Neural cell (in vitro differentiated cells): Measurements from ENCODE around the gene BORCS5. TPM values are rescaled to one million over a fixed set of nuclear protein-coding genes. Genes with fewer than 3 reads are reported as not detected.

ENCODE experiments used
- H2AFZ ChIP-seq: fragments of 200-600, 300-800 bp; sonication (generic), shearing (Covaris generic); 2 replicates; pipeline ENCODE4 v1.6.0; 2014; ENCODE audit warnings: low read depth, mild to moderate bottlenecking, antibody characterized with exemption, low read length, moderate library complexity
- H3F3A ChIP-seq: fragments of 200-600 bp; shearing (Covaris generic); 2 replicates; pipeline ENCODE4 v1.6.1; 2016; ENCODE audit warnings: mild to moderate bottlenecking, moderate library complexity, mixed read lengths, antibody characterized with exemption, low read length; ENCODE audit not compliant: insufficient read depth, poor library complexity, severe bottlenecking
- H3K27ac ChIP-seq: fragments of 200-600, 300-800 bp; sonication (generic), shearing (Covaris generic); 2 replicates; pipeline ENCODE4 v1.5.1; 2014; ENCODE audit warnings: mild to moderate bottlenecking, low read length, moderate library complexity
- H3K27me3 ChIP-seq: fragments of 300-800, 200-600 bp; sonication (generic), shearing (Covaris generic); 2 replicates; pipeline ENCODE4 v1.6.0; 2014; ENCODE audit warnings: mild to moderate bottlenecking, low read depth, low read length, moderate library complexity; ENCODE audit not compliant: insufficient read depth
- H3K36me3 ChIP-seq: fragments of 300-800, 200-600 bp; sonication (generic), shearing (Covaris generic); 2 replicates; pipeline ENCODE4 v1.5.1; 2014; ENCODE audit warnings: mild to moderate bottlenecking, antibody characterized with exemption, low read length, moderate library complexity; ENCODE audit not compliant: insufficient read depth
- H3K4me2 ChIP-seq: fragments of 300-800, 200-600 bp; sonication (generic), shearing (Covaris generic); 2 replicates; pipeline ENCODE4 v1.6.0; 2014; ENCODE audit warnings: mild to moderate bottlenecking, low read length
- H3K4me3 ChIP-seq: fragments of 300-800, 200-600 bp; sonication (generic), shearing (Covaris generic); 2 replicates; pipeline ENCODE4 v1.5.1; 2014; ENCODE audit warnings: mild to moderate bottlenecking, low read length, moderate library complexity
- H3K79me2 ChIP-seq: fragments of 200-600 bp; shearing (Covaris generic); replicated peaks from 2 replicates; pipeline ENCODE4 v1.6.0; 2014; ENCODE audit warnings: mild to moderate bottlenecking, low read length, moderate library complexity; ENCODE audit not compliant: insufficient read depth
- H3K9ac ChIP-seq: fragments of 300-800, 200-600 bp; sonication (generic), shearing (Covaris generic); 2 replicates; pipeline ENCODE4 v1.6.1; 2016; ENCODE audit warnings: mild to moderate bottlenecking, low read length, mixed read lengths
- H3K9me2 ChIP-seq: fragments of 200-600 bp; shearing (Covaris generic); 2 replicates; pipeline ENCODE4 v1.6.1; 2016; ENCODE audit warnings: mild to moderate bottlenecking, low read length, mixed read lengths; ENCODE audit not compliant: insufficient read depth
- H3K9me3 ChIP-seq: fragments of 200-600, 300-800 bp; sonication (generic), shearing (Covaris generic); 2 replicates; pipeline ENCODE4 v1.6.1; 2016; ENCODE audit warnings: mild to moderate bottlenecking, mixed run types, low read length, moderate library complexity, mixed read lengths
- H4K20me1 ChIP-seq: fragments of 200-600 bp; shearing (Covaris generic); 2 replicates; pipeline ENCODE4 v1.6.1; 2016; ENCODE audit warnings: mild to moderate bottlenecking, mixed run types; ENCODE audit not compliant: insufficient read depth
- EP300 ChIP-seq: fragments of 450-650 bp; conservative IDR thresholded peaks from 2 replicates; pipeline ENCODE4 v1.6.1; 2014; ENCODE audit warnings: antibody characterized with exemption, mild to moderate bottlenecking, moderate library complexity; ENCODE audit not compliant: poor library complexity, severe bottlenecking
- EZH2 ChIP-seq: fragments of 200-600, 300-800 bp; shearing (Covaris generic), sonication (generic); IDR thresholded peaks from 2 replicates; pipeline ENCODE4 v1.6.1; 2014; ENCODE audit warnings: antibody characterized with exemption, low read length, borderline replicate concordance, mild to moderate bottlenecking; ENCODE audit not compliant: insufficient read depth, poor library complexity, severe bottlenecking
- MXI1 ChIP-seq: fragments of 450-650 bp; conservative IDR thresholded peaks from 2 replicates; pipeline ENCODE4 v1.6.1; 2014; ENCODE audit warnings: antibody characterized with exemption, mild to moderate bottlenecking; ENCODE audit not compliant: poor library complexity, severe bottlenecking
- POLR2AphosphoS5 ChIP-seq: IDR thresholded peaks from 2 replicates; pipeline ENCODE4 v1.6.1; 2012
- RAD21 ChIP-seq: fragments of 450-650 bp; conservative IDR thresholded peaks from 2 replicates; pipeline ENCODE4 v1.6.1; 2014; ENCODE audit warnings: antibody characterized with exemption, mild to moderate bottlenecking, moderate library complexity
- SMC3 ChIP-seq: fragments of 450-650 bp; conservative IDR thresholded peaks from 2 replicates; pipeline ENCODE4 v1.6.1; 2014; ENCODE audit warnings: antibody characterized with exemption, mild to moderate bottlenecking, moderate library complexity; ENCODE audit not compliant: poor library complexity
- TAF1 ChIP-seq: IDR thresholded peaks from 2 replicates; pipeline ENCODE4 v1.6.1; 2012; ENCODE audit warnings: low read depth
- polyA plus RNA-seq: library from polyadenylated mRNA; depleted of rRNA; stranded (reverse); fragments of >200 nt; gene quantifications from 2 replicates; pipeline ENCODE4 v1.2.3, GENCODE V29; 2014
- TF ChIP-seq, protein P1 (sequence below): fragments of 450-650 bp; IDR thresholded peaks from 2 replicates; pipeline ENCODE4 v1.5.1; 2014; ENCODE audit warnings: antibody characterized with exemption, mild to moderate bottlenecking, moderate library complexity; ENCODE audit not compliant: poor library complexity, severe bottlenecking
- TF ChIP-seq, protein P2 (sequence below): IDR thresholded peaks from 2 replicates; pipeline ENCODE4 v1.6.1; 2012; ENCODE audit warnings: borderline replicate concordance

The BORCS5 gene
- polyA plus RNA-seq, 1 donor from 2014 or later, result 14.2 TPM

DNA sequence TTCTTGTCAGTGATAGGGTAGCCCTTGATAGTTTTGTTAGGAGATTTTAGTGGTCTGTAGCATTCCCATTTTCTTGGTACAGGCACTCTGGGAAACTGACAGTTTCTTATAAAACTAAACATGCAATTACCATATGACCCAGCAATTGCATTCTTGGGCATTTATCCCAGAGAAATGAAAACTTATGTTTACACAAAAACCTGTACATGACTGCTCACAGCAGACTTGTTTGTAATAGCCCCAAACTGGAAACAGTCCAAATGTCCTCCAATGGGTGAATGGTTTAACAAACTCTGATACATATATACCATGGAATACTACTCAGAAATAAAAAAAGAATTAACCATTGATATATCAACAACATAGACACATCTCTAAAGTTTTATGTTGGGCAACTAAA, 75.5 kb downstream of the BORCS5 start:
- H3K79me2 ChIP-seq, result no peaks in the 10 kb centered on the region
- TF ChIP-seq POLR2AphosphoS5 (no peak), SMC3 (no peak), TAF1 (no peak), EZH2 (no peak), EP300 (no peak), RAD21 (no peak)
- TF ChIP-seq, protein P1, sequence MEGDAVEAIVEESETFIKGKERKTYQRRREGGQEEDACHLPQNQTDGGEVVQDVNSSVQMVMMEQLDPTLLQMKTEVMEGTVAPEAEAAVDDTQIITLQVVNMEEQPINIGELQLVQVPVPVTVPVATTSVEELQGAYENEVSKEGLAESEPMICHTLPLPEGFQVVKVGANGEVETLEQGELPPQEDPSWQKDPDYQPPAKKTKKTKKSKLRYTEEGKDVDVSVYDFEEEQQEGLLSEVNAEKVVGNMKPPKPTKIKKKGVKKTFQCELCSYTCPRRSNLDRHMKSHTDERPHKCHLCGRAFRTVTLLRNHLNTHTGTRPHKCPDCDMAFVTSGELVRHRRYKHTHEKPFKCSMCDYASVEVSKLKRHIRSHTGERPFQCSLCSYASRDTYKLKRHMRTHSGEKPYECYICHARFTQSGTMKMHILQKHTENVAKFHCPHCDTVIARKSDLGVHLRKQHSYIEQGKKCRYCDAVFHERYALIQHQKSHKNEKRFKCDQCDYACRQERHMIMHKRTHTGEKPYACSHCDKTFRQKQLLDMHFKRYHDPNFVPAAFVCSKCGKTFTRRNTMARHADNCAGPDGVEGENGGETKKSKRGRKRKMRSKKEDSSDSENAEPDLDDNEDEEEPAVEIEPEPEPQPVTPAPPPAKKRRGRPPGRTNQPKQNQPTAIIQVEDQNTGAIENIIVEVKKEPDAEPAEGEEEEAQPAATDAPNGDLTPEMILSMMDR, result no peak
- TF ChIP-seq, protein P2, sequence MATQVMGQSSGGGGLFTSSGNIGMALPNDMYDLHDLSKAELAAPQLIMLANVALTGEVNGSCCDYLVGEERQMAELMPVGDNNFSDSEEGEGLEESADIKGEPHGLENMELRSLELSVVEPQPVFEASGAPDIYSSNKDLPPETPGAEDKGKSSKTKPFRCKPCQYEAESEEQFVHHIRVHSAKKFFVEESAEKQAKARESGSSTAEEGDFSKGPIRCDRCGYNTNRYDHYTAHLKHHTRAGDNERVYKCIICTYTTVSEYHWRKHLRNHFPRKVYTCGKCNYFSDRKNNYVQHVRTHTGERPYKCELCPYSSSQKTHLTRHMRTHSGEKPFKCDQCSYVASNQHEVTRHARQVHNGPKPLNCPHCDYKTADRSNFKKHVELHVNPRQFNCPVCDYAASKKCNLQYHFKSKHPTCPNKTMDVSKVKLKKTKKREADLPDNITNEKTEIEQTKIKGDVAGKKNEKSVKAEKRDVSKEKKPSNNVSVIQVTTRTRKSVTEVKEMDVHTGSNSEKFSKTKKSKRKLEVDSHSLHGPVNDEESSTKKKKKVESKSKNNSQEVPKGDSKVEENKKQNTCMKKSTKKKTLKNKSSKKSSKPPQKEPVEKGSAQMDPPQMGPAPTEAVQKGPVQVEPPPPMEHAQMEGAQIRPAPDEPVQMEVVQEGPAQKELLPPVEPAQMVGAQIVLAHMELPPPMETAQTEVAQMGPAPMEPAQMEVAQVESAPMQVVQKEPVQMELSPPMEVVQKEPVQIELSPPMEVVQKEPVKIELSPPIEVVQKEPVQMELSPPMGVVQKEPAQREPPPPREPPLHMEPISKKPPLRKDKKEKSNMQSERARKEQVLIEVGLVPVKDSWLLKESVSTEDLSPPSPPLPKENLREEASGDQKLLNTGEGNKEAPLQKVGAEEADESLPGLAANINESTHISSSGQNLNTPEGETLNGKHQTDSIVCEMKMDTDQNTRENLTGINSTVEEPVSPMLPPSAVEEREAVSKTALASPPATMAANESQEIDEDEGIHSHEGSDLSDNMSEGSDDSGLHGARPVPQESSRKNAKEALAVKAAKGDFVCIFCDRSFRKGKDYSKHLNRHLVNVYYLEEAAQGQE, result no peak
- H3K36me3 ChIP-seq, result no peaks in the 10 kb centered on the region
- no peaks in the 10 kb centered on the region for H3K27me3 ChIP-seq
- H3F3A ChIP-seq, result no peaks in the 10 kb centered on the region
- H3K4me3 ChIP-seq, result no peak overlapping the region
- H4K20me1 ChIP-seq, result no peaks in the 10 kb centered on the region
- H3K9me3 ChIP-seq, result no peaks in the 10 kb centered on the region
- no peaks in the 10 kb centered on the region for H3K9me2 ChIP-seq
- no peak overlapping the region for H3K27ac ChIP-seq
- H3K9ac ChIP-seq, result no peak overlapping the region
- H3K4me2 ChIP-seq, result no peak overlapping the region
- no peak overlapping the region for H2AFZ ChIP-seq

DNA sequence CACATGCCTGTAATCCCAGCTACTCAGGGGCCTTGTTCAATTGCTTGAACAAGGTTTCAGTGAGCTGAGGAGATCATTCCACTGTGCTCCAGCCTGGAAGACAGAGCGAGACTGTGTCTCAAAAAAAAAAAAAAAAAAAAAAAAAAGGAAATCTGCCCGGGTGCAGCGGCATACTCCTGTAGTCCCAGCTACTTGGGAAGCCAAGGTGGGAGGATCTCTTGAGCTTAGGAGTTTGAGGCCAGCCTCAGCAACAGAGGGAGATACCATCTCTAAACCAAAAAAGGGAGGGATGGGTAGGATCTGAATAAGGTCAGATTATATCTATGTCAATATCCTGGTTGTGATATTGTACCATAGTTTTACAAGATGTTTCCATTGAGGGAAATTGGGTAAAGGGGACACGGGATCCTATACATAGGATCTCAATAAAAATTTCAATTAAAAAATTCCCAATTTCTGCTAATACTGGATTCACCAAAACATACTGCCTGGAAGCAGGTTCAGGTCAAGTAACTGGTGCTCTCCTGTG, 76.4 kb downstream of the BORCS5 start:
- no peak overlapping the region for H3K4me2 ChIP-seq
- no peaks in the 10 kb centered on the region for H3K27me3 ChIP-seq
- no peak overlapping the region for H2AFZ ChIP-seq
- no peak overlapping the region for H3K9ac ChIP-seq
- H4K20me1 ChIP-seq, result no peaks in the 10 kb centered on the region
- H3K36me3 ChIP-seq, result no peaks in the 10 kb centered on the region
- H3K9me2 ChIP-seq, result no peaks in the 10 kb centered on the region
- H3K79me2 ChIP-seq, result no peaks in the 10 kb centered on the region
- H3K27ac ChIP-seq, result no peak overlapping the region
- no peaks in the 10 kb centered on the region for H3K9me3 ChIP-seq
- TF ChIP-seq, protein P2, result no peak
- no peak for TF ChIP-seq EZH2
- no peak for TF ChIP-seq POLR2AphosphoS5
- no peak for TF ChIP-seq EP300
- TF ChIP-seq RAD21, result no peak
- TF ChIP-seq, protein P1, result no peak
- no peak for TF ChIP-seq TAF1
- no peak for TF ChIP-seq SMC3
- TF ChIP-seq MXI1, result no peak
- no peak overlapping the region for H3K4me3 ChIP-seq
- no peaks in the 10 kb centered on the region for H3F3A ChIP-seq
